Thyroid gland (tissue), 4 donors: ENCODE data around the gene SYT1.

Experiments
- CTCF ChIP-seq, 6 experiments: fragments of 200-600 bp in 3 of 6; fragments of 450-650 bp in 3 of 6; sonication (generic) in 3 of 6; IDR thresholded peaks; one replicate each; pipeline ENCODE4 v1.5.1; 2016 to 2019; ENCODE audit warnings: antibody characterized with exemption in 6 of 6, mild to moderate bottlenecking in 2 of 6, inconsistent platforms in 1 of 6, moderate library complexity in 1 of 6
- POLR2A ChIP-seq, 2 donors: fragments of 450-650 bp; IDR thresholded peaks; one replicate each; pipeline ENCODE4 v1.6.1; 2017; ENCODE audit warnings: antibody characterized with exemption in 2 of 2, mild to moderate bottlenecking in 2 of 2, moderate library complexity in 1 of 2

GRCh38 chr12:79482921-79483320 is 618.3 kb downstream of the SYT1 start:
- TF ChIP-seq CTCF (IDR thresholded peaks at IDR 0.05), result no peak
- no peak for TF ChIP-seq POLR2A (IDR thresholded peaks at IDR 0.05)
